GM21367 (cell line): ENCODE measurements around the gene CCL27.

ENCODE experiments used
- ATAC-seq: cut with Tn5 transposase; IDR thresholded peaks from one replicate; pipeline ENCODE4 v1.9.1; 2021; ENCODE audit not compliant: unreplicated experiment

The CCL27 gene

GRCh38 chr9:34684816-34685215 lies 22.4 kb upstream of the CCL27 start:
- no peak for ATAC-seq

- no peak for ATAC-seq
Observed at GRCh38 chr9:34684145-34684544, 21.7 kb upstream of the CCL27 start.

- ATAC-seq = no peak
Observed at GRCh38 chr9:34675869-34676268, 13.4 kb upstream of the CCL27 start.

- no peak for ATAC-seq
Observed at GRCh38 chr9:34675048-34675714, 12.7 kb upstream of the CCL27 start.

GRCh38 chr9:34674440-34674839 lies 12.0 kb upstream of the CCL27 start:
- no peak for ATAC-seq

- ATAC-seq = no peak
Observed at GRCh38 chr9:34671307-34671706, 8.8 kb upstream of the CCL27 start.

GRCh38 chr9:34669809-34670562 lies 7.5 kb upstream of the CCL27 start:
- no peak for ATAC-seq

- ATAC-seq = peak; percentile 59
Observed at GRCh38 chr9:34665381-34666250, 3.2 kb upstream of the CCL27 start.

GRCh38 chr9:34665067-34665380 lies 2.6 kb upstream of the CCL27 start:
- no peak for ATAC-seq

- peak; percentile 50 for ATAC-seq
Observed at GRCh38 chr9:34664281-34665066, 2.0 kb upstream of the CCL27 start.

GRCh38 chr9:34663303-34663605 lies 797 bp upstream of the CCL27 start:
- no peak for ATAC-seq

GRCh38 chr9:34659592-34660253 lies 2.7 kb downstream of the CCL27 start:
- ATAC-seq = no peak

GRCh38 chr9:34658461-34658860 lies 4.0 kb downstream of the CCL27 start:
- no peak for ATAC-seq

GRCh38 chr9:34656992-34657391 lies 5.5 kb downstream of the CCL27 start:
- ATAC-seq = no peak

- no peak for ATAC-seq
Observed at GRCh38 chr9:34655394-34655793, 7.1 kb downstream of the CCL27 start.

GRCh38 chr9:34654323-34655051 lies 8.0 kb downstream of the CCL27 start:
- ATAC-seq = no peak

- ATAC-seq = no peak
Observed at GRCh38 chr9:34653151-34654072, 9.0 kb downstream of the CCL27 start.

GRCh38 chr9:34652602-34653000 lies 9.9 kb downstream of the CCL27 start:
- no peak for ATAC-seq
